Activated B cell treated with CpG ODN at 0.5 μM for 24 hours (primary cell): ENCODE results near the gene CFAP61. TPM values are rescaled to one million over a fixed set of nuclear protein-coding genes. Genes with fewer than 3 reads are reported as not detected.
"Not testable (repeated sequence)": the region's sequence is repeated elsewhere in the genome, so short reads cannot be mapped to it uniquely, and the experiment has no call there.

Source experiments
- ATAC-seq: fragments of 200-7000 bp; cut with Tn5 transposase; one replicate; pipeline ENCODE4 v1.10.0; 2021; ENCODE audit warnings: low read depth, mild to moderate bottlenecking, moderate library complexity
- CTCF ChIA-PET: fragments of 350-600 bp; sonication (Branson Sonifier 250); formaldehyde crosslinking; loops from one replicate; lab custom pipeline; 2021; ENCODE audit warnings: antibody characterized with exemption; lab: Charles Lee
- POLR2A ChIA-PET: fragments of 350-600 bp; sonication (Branson Sonifier 250); formaldehyde crosslinking; loops from one replicate; lab custom pipeline; 2021; ENCODE audit warnings: antibody characterized with exemption; lab: Charles Lee
- DNase-seq: peaks from one replicate; pipeline ENCODE4 v3.0.0; 2022
- H3K27ac Mint-ChIP-seq: one replicate; pipeline ENCODE4 v1.8.0; 2020; ENCODE audit warnings: mixed read lengths
- H3K27me3 Mint-ChIP-seq: one replicate; pipeline ENCODE4 v1.8.0; 2021; ENCODE audit warnings: mixed read lengths
- H3K36me3 Mint-ChIP-seq: one replicate; pipeline ENCODE4 v1.8.0; 2021; ENCODE audit warnings: low read depth, mixed read lengths
- H3K4me1 Mint-ChIP-seq: one replicate; pipeline ENCODE4 v1.8.0; 2021; ENCODE audit warnings: mixed read lengths
- H3K4me3 Mint-ChIP-seq: one replicate; pipeline ENCODE4 v1.8.0; 2020; ENCODE audit warnings: mild to moderate bottlenecking, mixed read lengths
- H3K9me3 Mint-ChIP-seq: one replicate; pipeline ENCODE4 v1.8.0; 2020; ENCODE audit warnings: mixed read lengths
- CTCF ChIP-seq: fragments of 200-600 bp; IDR thresholded peaks from one replicate; pipeline ENCODE4 v1.8.0; 2022; ENCODE audit warnings: antibody characterized with exemption, mild to moderate bottlenecking
- intact Hi-C: fragments of 100-400 bp; cut with micrococcal nuclease; formaldehyde crosslinking; loops from one replicate; pipeline ENCODE4 v1.15.1; 2024
- total RNA-seq: library from RNA; stranded (reverse); gene quantifications from 2 replicates; pipeline ENCODE4 v1.2.3, GENCODE V29; 2022

Gene CFAP61
- total RNA-seq, 1 donor from 2014 or later = not detected

- peaks cover 17% of the 10 kb centered on the region for H3K27me3 Mint-ChIP-seq
- H3K36me3 Mint-ChIP-seq = no peaks in the 10 kb centered on the region
- no peaks in the 10 kb centered on the region for H3K9me3 Mint-ChIP-seq
- ATAC-seq (no peak), DNase-seq (no peak)
- TF ChIP-seq CTCF = no peak
- ChIA-PET CTCF (no interaction called here), POLR2A (no interaction called here)
- H3K4me1 Mint-ChIP-seq = no peaks in the 10 kb centered on the region
- no peak overlapping the region for H3K4me3 Mint-ChIP-seq
- intact Hi-C loops = no loop called here
- H3K27ac Mint-ChIP-seq = no peak overlapping the region
These were observed 44.1 kb downstream of the CFAP61 start for GRCh38 chr20:20096421-20096820.

- CTCF ChIA-PET = no interaction called here
- no peak for DNase-seq
- H3K4me1 Mint-ChIP-seq = no peaks in the 10 kb centered on the region
- peaks cover 12% of the 10 kb centered on the region for H3K27me3 Mint-ChIP-seq
- no peaks in the 10 kb centered on the region for H3K36me3 Mint-ChIP-seq
- intact Hi-C loops = no loop called here
- no peak for TF ChIP-seq CTCF
- POLR2A ChIA-PET = no interaction called here
- no peak overlapping the region for H3K4me3 Mint-ChIP-seq
- no peaks in the 10 kb centered on the region for H3K9me3 Mint-ChIP-seq
- H3K27ac Mint-ChIP-seq = no peak overlapping the region
- no peak for ATAC-seq
These were observed 48.5 kb downstream of the CFAP61 start for GRCh38 chr20:20100881-20101280.

- Mint-ChIP-seq H3K36me3 (no peaks in the 10 kb centered on the region), H3K27ac (no peak overlapping the region), H3K4me3 (no peak overlapping the region), H3K27me3 (peaks cover 14% of the 10 kb centered on the region), H3K9me3 (no peaks in the 10 kb centered on the region), H3K4me1 (no peaks in the 10 kb centered on the region)
- POLR2A ChIA-PET = interaction anchor here (0.5 kb wide), 1 partner anchor 11 kb away, joined by 3 read pairs; no protein-coding TSS in a partner anchor
- CTCF ChIA-PET = no interaction called here
- DNase-seq (no peak), ATAC-seq (no peak)
- TF ChIP-seq CTCF = no peak
- intact Hi-C loops = no loop called here
These were observed 49.8 kb downstream of the CFAP61 start for GRCh38 chr20:20102163-20102562.

- DNase-seq (no peak), ATAC-seq (no peak)
- Mint-ChIP-seq H3K27me3 (peaks cover 12% of the 10 kb centered on the region), H3K27ac (no peak overlapping the region), H3K9me3 (no peaks in the 10 kb centered on the region), H3K36me3 (no peaks in the 10 kb centered on the region), H3K4me3 (no peak overlapping the region), H3K4me1 (no peaks in the 10 kb centered on the region)
- intact Hi-C loops = no loop called here
- no peak for TF ChIP-seq CTCF
- CTCF ChIA-PET = no interaction called here
- POLR2A ChIA-PET = interaction anchor here (0.5 kb wide), 1 partner anchor 11 kb away, joined by 3 read pairs; no protein-coding TSS in a partner anchor
These were observed 50.5 kb downstream of the CFAP61 start for GRCh38 chr20:20102716-20103258.

- CTCF ChIA-PET = no interaction called here
- no peak for TF ChIP-seq CTCF
- Mint-ChIP-seq H3K4me3 (no peak overlapping the region), H3K27me3 (peaks cover 12% of the 10 kb centered on the region), H3K4me1 (no peaks in the 10 kb centered on the region), H3K27ac (no peak overlapping the region), H3K36me3 (no peaks in the 10 kb centered on the region), H3K9me3 (no peaks in the 10 kb centered on the region)
- intact Hi-C loops = no loop called here
- POLR2A ChIA-PET = no interaction called here
- DNase-seq (no peak), ATAC-seq (no peak)
These were observed 51.2 kb downstream of the CFAP61 start for GRCh38 chr20:20103486-20103885.

- Mint-ChIP-seq H3K27me3 (peaks cover 29% of the 10 kb centered on the region), H3K9me3 (peaks cover 18% of the 10 kb centered on the region)
- ATAC-seq, H3K27ac Mint-ChIP-seq, intact Hi-C loops, H3K4me3 Mint-ChIP-seq, H3K4me1 Mint-ChIP-seq, POLR2A ChIA-PET, H3K36me3 Mint-ChIP-seq, CTCF ChIA-PET, DNase-seq: not testable (repeated sequence)
These were observed 70.9 kb downstream of the CFAP61 start for GRCh38 chr20:20123187-20123586.
